ACHN (cell line): ENCODE measurements around the gene AK5.

Source experiments
- DNase-seq: peaks from one replicate; pipeline ENCODE4 v3.0.0-alpha.2; 2015
- in situ Hi-C: cut with HindIII; loops from 2 replicates; pipeline ENCODE4 v1.10.0; 2017; ENCODE audit warnings: low sequenced_read_pairs, low pct_ligation_motif_present, low pct_unique_long_range_greater_than_20kb

Gene AK5

DNA sequence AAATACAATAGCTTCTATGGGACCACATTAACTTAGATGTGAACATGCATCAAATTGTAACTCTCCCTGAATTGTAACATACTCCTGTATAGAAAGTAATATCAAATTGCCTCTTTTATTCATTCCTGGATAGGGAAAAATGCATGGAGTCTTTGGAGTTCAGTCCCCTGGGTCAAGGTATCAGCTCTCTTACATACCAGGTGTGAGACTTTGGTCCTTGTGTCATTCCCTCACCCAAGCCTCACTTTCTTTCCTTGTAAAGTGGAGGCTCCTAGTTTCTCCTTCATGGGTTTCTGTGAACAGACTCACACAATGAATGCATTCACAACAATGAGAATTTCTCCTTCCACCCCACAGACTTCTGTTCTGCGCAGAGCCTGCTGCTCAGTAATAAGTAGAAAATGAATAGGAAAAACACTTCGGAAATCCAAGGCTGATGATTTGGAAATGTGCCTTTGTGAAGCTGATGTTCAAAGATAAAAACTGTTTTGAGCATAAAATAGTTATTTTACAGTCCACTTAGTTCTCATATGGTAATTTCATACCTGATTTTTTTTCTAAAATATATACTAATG lies 185.3 kb downstream of the AK5 start:
- no peak for DNase-seq

DNA sequence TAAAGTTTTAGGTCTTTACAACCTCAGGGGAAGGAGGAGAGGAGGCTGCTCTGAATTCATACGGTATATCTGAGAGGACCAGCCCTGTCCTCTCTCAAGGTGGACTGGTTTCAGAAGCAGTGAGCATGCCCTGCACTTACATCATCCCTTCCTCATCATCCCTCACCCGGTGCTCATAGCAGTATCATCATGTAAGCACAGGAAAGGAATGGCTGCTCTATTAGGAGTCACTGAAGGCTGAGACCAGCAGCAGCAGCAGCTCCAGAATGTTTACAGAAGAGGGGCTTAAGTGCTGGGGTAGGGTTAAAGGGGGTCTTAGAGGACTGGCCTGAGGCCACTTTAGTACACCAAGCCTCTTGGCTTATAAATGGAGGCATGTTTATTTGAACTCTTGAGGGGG lies 185.9 kb downstream of the AK5 start:
- in situ Hi-C loops = no loop called here
- DNase-seq = no peak

More for the DNA sequence above, 185.3 kb downstream of the AK5 start:
- in situ Hi-C loops = no loop called here

DNA sequence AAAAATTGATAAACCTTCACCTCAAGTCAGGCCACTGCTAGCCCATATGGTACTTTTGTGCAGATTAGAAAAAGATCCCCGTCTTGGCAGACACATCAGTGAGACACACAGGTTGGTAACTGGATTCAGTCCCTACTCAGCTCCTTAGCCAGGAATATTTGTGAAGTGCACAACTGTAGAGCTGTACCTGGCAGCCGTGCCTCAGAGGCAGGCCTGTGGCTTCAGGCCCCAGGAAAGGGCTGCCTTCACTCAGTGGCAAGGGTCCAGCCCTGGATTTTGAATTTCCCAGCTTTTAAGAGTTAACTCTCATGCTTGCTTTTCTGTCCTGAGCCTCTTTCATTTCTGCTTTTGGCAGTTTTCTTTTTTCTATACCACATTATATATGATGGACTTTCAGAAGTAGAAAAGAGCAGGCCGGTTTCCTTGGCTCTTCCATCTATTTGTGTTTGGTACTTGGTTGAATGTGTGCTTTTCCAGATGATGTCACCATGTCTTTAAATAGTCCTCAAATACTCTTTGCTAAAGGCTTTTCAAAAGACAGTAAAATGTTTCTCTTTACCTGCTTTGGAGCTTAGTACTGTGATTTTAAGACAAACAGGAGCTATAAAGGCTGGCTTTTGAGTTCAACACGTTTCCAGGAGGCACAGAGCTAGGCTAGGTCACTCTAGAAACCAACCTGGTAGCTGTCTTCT lies 186.6 kb downstream of the AK5 start:
- in situ Hi-C loops = no loop called here
- no peak for DNase-seq

DNA sequence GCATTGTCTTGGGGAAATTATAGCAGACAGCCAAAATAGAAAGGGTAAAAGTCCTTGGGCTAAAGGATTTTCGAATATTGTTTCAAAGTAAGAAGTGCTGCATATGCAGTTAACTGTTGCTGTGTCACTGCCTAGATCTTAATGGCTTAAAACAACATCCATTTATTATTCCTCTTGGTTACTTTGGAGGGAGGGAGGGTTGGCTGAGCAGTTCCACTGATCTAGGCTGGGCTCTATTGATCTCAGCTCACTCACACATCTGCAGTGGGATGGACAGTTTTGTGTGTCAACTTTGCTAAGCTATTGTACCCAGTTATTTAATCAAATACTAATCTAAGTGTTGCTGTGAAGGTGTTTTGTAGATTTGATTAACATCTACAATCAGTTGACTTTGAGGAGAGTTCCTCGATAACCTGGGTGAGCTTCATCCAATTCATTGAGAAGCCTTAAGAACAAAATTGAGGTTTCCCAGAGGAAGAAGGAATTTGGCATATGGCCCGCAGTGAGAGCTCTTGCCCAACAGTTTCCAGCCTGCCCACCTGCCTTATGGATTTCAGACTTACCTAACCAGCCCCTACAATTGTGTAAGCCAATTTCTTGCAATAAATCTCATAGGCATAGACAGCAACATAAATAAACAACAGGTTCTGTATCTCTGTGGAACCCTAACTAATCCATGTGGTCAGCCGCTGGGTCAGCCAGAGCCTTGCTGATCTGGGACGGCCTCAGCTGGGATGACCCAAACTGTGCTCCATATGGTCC lies 187.3 kb downstream of the AK5 start:
- in situ Hi-C loops = no loop called here
- no peak for DNase-seq

DNA sequence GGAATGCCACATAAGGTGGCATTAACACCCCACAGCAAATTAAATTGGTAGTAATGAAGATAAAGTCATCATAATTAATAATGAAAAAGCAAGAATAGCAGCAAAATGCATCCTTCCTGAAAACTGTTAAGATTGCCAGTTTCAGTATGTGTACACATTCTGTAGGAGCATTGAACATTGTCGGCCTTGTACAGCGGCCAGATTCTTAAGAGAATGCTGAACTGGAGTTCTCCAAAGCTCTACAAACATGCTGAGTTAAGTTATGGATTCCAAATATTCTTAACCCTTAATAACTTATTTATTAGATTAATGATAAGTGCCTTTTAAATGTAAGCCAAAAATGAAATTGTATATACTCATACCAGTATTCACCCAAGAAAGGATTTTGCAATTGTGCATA lies 189.9 kb downstream of the AK5 start:
- no peak for DNase-seq
- in situ Hi-C loops = no loop called here

DNA sequence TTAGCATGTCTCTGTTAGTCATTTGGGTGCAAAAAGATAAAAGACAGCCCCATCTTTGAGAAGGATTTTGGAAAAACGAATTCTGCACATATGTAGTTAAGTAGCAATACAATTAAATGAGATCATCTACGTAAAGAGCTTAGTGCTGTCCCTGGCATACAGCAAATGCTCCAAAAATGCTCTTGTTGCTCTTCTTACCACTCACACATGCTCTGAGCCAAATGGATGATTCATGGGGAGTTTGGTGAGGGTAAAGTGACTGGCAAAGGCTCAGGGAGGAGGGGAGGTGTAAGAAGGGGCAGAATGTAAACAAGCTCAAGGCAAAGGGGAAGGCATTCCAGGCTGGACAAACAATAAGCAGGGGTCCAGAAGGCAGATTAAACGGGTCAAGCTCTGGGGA lies 191.9 kb downstream of the AK5 start:
- in situ Hi-C loops = no loop called here

DNA sequence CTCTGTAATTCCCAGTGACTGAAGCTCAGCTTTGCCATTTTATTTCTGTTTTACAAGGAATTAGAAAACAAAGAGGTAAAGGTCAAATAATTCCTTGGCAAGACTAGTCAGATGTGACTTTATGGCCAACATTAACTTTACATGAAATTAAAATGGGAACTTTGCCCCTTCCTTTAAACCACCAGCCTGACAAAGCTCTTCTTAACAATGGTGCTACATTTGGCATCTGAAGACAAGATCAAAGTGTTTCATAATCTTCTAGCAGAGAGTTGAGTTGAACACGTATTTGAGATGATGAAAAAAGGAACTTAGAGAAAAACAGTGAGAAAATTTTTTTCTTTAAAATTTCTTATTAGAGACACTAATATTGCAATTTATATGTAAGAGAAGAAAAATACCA lies 193.8 kb downstream of the AK5 start:
- DNase-seq = no peak
- in situ Hi-C loops = no loop called here

More for the DNA sequence above, 191.9 kb downstream of the AK5 start:
- DNase-seq = peak; percentile 38

DNA sequence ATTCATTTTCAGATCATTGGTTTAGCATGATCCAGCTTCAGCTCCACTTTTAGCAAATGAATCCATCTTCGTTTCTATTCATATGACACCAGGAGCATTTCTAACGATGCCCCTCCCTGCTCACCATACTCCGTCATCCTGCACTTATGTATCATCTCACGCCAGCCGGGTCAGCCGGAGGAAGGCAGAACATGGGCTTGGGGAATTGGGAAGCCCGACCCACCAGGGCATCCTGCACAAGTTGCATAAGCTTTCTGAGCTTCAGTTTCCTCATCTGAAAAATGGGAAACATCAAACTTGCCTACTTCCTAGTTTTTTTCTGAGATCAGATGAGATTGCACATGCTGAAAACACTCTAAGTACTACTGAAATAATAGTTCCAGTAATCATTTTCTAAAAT lies 194.7 kb downstream of the AK5 start:
- DNase-seq = no peak
- in situ Hi-C loops = no loop called here

DNA sequence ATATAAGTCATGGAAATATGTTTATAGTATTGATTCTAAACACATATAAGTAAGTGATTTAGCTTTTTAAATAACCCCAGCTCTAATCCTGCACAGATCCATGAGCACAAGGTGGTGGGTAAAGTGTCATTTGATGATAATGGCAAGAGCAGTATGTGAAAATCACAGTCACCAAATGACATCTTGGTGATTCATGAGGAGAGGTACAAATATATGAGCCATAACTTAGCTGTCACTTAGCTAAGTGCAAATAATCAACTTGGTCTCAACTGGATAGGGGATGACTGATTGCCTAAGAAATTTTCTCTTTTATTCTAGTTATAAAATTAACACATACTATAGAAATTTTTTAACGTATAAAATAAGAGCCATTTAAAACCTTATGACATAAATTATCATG lies 202.5 kb downstream of the AK5 start:
- DNase-seq = no peak
- in situ Hi-C loops = no loop called here

DNA sequence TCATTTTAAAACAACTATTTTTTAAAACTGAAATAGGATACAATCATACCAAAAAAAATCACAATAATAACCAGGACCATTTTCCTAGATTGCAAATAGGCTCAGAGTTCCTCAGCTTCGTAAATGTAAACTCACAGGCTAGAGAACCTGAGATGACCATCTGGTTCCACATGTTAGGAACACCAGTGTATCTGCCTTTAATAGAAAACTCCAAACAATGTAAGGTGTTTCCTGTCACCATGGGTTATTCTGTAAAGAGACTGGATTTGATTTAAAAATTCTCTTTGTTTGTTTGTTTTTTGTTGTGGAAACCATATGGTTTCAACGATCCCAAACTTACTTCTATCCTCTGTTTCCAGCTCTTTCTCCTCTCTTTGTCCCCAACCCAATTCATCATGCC lies 203.1 kb downstream of the AK5 start:
- in situ Hi-C loops = no loop called here
- DNase-seq = no peak

DNA sequence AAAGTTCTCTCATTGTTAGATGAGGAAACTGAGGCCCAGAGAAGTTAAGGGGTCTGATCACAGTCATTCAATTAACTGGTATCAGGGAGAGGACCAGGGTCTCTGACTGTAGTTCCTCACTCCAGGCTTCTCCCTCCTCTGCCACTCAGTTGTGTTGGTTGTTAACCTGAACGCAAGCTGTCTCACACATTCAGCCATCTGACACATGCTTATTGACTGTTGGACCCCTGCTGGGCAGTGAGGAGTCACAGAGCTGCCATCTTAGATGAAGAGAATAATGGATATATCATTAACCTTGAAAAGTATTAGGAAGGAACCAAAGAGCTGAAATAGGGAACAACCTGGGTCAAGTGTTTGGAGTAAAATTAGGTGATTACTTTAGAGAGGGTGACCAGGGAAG lies 205.8 kb downstream of the AK5 start:
- in situ Hi-C loops = no loop called here
- no peak for DNase-seq

DNA sequence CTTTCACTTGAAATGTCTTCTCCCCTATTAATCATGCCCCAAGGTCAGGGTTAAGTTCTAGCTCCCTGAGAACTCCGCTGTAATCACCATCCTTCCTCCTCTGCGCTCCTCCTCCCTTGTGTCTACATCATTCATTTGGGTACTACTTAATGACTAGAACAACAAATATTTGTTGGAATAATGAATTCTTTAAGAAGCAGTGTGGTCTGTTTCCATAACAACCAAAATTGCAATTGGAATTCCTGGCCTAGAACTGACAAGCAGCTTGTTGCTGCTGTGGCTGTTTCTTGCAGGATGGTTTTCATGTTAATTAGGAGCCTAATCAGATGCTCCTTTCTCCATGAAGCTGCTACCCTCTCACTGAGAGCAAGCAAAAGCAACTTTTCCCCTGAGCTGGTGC lies 208.1 kb downstream of the AK5 start:
- no peak for DNase-seq
- in situ Hi-C loops = no loop called here

DNA sequence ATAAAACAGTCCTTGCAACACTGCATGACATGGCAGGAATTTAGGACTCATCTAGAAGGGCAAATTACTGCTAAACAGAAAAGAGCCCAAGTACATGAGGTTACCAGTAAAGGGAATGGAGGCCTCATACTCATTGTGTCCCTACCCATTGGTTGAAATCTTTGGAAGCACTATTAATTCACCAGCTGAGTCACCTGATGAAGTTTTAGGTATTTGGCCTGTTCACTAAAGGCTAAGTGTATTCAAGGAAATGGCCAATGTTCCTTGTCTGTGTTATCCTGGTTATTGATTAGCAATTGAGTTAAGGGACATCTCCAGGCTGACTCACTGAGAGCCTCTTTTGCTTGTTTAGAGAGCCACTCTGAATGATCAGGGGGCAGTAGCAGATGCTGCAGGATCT lies 212.2 kb downstream of the AK5 start:
- DNase-seq = no peak
- in situ Hi-C loops = no loop called here

DNA sequence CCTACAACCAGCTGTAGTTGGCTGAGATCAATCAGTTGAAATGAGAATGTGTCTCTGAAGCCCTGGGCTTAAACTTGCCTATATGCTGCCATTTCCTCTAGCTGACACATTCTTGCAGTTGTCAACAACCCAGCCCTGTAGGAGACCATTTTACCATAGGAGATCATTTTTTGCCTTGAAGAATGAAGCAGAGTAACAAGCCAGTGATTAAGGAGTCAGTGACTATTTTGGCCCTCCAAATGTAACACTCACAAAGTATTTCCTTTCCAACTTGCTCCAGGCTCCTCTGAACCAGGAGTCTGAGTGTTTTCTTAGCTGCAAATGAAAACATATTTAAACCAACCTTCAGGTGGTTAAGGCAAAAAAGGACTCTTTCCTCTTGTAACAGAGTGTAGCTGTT lies 217.1 kb downstream of the AK5 start:
- DNase-seq = no peak
- in situ Hi-C loops = no loop called here

DNA sequence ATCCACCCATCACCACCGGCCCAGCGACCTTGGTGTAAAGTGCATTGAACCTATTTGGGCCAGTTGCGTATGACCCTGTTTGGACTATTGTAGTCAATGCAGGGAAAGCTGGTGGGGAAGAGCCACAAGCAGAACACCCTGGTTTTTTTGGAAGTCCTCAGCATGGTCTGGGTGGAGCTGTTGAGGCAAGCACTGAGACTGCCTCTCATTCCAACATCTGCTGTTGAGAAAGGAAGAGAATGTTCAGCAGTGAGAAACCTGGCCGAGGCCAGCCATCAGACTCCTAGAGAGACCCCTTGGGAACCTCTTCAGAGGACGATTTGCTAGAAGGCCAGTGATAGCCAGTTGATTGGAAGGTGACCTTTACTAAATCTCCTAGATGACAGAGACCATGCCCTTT lies 217.6 kb downstream of the AK5 start:
- in situ Hi-C loops = no loop called here
- DNase-seq = no peak

DNA sequence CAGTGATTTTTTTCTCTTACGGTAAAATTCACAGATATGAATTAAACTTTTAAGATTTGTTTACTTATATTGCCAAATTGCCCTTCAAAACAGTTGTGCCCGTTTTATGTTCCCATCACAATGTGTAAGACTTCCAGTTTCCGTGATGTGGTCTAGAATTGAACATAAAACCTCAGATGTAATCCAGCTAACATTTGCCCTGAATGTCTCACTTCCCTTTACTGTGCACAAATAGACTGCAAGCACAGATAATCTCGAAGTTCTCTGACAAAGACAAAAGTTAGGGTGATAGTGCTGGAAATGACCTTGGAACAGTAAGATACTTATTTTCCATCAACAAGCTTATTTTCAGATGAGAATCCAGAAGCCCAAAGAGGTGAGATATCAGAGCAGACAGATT lies 223.2 kb downstream of the AK5 start:
- no peak for DNase-seq
- in situ Hi-C loops = no loop called here

DNA sequence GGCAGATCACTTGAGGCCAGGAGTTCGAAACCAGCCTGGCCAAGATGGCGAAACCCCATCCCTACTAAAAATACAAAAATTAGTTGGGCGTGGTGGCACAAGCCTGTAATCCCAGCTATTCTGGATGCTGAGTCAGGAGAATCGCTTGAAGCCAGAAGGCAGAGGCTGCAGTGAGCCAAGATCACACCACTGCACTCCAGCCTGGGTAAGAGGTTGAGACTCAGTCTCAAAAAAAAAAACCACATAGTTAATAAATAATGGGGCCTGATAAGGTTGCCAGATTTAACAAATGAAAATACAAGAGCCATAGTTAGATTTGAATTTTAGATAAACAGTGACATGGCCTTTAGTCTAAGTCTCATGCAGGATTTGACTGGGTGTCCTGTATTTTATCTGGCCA lies 225.0 kb downstream of the AK5 start:
- peak; percentile 57 for DNase-seq
- in situ Hi-C loops = no loop called here

DNA sequence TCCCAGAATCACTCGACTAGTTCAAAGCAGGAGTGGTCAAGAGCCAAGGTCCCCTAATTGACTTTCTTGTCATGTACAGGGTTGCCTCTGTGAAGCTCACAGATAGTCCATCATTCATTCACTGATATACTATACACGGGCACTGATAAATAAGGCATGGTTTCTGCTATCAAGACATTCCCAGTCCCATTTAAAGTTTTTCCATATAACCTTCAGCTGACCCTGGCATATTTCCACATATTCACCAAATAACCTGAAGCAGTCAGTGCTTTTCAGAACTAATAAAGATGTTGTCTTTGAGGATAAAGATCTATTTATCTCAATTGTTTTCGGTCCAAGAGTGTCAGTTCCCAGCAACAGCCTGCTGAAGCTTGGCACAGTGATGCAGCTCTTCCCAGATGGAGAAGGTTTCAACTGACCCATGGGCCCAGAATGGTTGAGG lies 227.3 kb downstream of the AK5 start:
- in situ Hi-C loops = no loop called here
- DNase-seq = no peak

DNA sequence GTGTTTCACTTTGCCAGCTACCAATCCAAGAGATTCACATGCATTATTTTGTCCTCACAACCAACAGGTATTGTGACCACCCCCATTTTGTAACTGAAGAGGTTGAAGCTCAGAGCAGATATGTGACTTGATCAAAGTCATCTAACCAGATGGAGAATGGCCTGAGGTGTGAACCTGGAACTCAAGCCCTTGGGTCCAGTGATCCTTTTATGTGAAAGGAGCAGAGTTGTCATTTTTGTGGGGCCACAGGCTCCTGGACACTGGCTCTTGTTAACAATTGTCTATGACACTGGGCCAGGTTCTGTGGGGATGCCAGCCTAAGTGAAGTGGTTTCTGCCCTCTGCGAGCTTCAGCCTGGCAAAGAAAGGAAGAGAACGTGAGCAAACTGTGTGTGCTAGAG lies 228.1 kb downstream of the AK5 start:
- in situ Hi-C loops = no loop called here
- no peak for DNase-seq

DNA sequence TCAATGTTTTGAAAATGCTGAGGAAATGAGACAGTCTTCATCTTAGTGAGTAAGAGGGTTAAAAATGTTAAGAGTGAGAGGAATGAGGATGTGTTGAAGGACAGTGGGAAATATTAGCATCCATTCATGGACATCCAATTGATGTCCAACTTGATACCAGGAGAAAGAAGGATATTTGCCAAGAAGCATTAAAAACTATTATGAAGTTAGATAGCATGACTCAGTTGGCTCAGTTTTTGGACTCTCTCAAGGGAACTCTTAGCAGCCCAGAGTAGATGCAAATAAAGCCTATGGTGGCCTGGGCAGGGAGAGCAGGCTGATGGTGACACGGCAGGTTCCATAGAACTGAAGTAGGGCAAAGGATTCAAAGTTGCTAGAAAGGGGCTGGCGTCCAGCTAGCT lies 229.6 kb downstream of the AK5 start:
- in situ Hi-C loops = no loop called here
- DNase-seq = peak; percentile 41
